GM19238 (cell line): ENCODE data around the gene IL17RA.

Experiments
- DNase-seq: peaks from one replicate; pipeline ENCODE4 v3.0.0; 2011; ENCODE audit warnings: low spot score; ENCODE audit not compliant: insufficient read length

The IL17RA gene

DNA sequence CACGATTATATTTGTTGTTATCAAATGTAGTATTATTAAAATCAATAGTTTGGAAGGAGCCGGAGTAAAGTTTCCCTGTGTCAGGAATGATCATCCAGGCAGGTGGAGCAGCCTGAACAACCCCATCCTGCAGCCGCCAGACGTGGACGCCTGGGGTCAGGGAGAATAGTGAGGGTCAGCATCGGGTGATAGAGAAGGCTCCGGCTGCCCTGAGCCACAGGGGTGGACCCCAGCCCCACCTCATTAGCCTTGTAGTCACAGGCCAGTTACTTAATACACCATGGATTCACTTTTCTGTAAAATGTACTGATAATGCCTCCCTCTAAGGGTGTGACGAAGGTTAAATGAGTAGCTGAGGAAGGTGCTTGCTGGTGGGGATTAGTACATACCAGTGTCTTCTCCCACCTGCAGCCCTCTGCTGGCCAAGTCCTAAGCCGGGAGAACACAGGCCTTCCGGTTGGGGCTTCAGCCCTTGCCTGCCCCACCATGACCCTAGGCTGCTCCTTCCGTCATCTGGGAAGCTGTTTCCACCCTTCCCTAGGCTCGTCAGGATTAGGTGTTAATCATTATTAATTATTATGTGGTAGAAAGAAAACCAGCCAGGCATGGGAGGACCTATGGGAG lies 21.5 kb downstream of the IL17RA start:
- no peak for DNase-seq

DNA sequence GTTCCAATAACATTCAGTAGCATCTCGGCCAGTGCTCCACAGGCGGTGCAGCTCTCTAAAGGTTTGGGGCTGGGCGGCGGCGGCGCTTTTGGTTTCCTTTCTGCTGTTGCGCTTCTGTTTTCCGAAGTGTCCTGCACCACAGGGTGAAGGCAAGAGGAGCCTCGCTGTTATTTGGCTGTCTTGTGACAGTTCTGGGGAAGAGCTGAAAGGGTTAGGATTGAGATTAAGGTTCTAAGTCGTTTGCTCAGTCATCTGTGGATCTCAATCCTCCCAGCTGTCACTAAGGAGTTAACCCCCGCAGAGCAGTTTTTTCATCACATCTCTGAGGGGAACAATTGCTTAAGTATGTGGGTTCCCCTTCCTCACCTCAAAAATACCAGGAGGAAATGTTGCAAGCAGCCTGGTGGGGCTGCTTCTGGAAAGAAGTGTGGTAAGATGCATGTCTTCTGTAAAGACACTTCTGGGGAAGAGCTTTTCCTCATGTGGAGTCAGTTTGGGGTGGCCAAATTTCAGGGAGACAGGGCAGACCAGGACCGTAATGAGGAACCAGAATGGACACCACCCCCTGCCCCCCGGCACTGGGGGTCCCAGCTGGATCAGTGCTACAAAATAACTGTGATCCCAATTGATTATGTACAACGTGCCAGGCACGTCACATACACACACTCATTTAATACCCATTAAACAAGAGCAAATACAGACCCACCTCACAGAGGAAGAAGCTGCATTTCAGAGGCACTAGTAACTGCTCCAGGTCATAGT lies 22.2 kb downstream of the IL17RA start:
- no peak for DNase-seq

GRCh38 chr22:17107547-17107810 lies 22.7 kb downstream of the IL17RA start:
- DNase-seq = no peak

- no peak for DNase-seq
Observed at GRCh38 chr22:17108256-17109112, 23.7 kb downstream of the IL17RA start.

DNA sequence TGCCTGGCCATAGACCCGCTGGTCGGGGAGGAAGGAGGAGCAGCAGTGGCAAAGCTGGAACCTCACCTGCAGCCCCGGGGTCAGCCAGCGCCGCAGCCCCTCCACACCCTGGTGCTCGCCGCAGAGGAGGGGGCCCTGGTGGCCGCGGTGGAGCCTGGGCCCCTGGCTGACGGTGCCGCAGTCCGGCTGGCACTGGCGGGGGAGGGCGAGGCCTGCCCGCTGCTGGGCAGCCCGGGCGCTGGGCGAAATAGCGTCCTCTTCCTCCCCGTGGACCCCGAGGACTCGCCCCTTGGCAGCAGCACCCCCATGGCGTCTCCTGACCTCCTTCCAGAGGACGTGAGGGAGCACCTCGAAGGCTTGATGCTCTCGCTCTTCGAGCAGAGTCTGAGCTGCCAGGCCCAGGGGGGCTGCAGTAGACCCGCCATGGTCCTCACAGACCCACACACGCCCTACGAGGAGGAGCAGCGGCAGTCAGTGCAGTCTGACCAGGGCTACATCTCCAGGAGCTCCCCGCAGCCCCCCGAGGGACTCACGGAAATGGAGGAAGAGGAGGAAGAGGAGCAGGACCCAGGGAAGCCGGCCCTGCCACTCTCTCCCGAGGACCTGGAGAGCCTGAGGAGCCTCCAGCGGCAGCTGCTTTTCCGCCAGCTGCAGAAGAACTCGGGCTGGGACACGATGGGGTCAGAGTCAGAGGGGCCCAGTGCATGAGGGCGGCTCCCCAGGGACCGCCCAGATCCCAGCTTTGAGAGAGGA lies 24.5 kb downstream of the IL17RA start:
- DNase-seq = no peak

GRCh38 chr22:17109976-17110375 lies 25.2 kb downstream of the IL17RA start:
- no peak for DNase-seq

DNA sequence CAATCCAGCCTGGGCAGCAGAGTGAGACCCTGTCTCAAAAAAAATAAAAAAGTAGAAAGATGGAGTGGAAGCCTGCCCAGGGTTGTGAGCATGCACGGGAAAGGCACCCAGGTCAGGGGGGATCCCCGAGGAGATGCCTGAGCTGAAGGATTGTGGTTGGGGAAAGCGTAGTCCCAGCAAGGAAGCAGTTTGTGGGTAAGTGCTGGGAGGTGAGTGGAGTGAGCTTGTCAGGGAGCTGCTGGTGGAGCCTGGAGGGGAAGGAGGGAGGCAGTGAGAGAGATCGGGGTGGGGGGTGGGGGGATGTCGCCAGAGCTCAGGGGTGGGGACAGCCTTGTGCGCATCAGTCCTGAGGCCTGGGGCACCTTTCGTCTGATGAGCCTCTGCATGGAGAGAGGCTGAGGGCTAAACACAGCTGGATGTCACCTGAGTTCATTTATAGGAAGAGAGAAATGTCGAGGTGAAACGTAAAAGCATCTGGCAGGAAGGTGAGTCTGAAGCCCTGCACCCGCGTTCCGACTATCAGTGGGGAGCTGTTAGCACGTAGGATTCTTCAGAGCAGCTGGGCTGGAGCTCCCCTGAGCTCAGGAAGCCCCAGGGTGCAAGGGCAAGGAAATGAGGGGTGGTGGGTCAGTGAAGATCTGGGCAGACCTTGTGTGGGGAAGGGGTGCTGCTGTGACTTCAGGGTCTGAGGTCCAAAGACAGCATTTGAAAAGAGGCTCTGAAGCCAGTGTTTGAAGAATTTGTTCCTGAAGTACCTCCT lies 26.2 kb downstream of the IL17RA start:
- DNase-seq = no peak

DNA sequence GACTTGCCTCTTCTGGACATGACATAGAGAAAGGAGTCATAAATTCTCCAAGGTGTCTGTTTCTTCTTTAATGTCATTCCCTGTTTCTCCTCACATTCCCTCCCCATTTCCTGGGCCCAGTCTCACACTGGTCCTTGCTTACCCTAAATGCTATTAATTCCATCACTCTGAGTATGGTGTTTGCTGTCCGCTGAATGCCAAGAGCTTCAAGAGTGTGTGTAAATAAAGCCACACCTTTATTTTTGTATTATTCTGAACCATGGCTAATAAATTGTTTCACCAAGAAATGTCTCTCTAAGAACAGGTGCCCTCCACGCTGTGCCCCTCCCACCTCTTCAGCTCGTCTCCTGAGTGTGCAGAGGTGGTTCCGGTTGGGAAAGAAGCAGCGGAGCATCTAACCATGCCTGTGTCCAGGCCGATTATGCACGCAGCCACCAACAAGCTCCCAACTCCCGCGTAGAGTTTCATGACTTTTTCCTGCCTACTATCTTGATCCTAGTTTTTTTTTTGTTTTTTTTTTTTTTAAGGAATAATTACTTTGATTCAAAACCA lies 27.8 kb downstream of the IL17RA start:
- no peak for DNase-seq

GRCh38 chr22:17113600-17113999 lies 28.8 kb downstream of the IL17RA start:
- no peak for DNase-seq

GRCh38 chr22:17114173-17114897 lies 29.5 kb downstream of the IL17RA start:
- no peak for DNase-seq

DNA sequence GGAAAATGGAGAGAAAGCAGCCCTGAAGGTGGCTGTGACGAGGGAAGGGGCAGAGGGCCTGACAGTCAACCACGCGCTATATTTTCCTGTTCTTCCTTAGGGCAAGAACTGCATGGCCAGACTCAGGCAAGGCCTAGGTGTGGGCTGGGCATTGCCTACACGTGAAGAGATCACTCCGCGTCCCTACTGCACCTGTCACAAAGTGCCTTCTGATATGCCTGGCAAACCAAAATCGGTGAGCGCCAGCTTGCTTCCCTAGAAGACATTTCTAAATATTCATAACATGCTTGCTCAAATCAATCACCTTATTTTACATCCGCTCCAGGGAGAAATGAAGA lies 30.1 kb downstream of the IL17RA start:
- DNase-seq = no peak

- DNase-seq = no peak
Observed at GRCh38 chr22:17115236-17115635, 30.4 kb downstream of the IL17RA start.

DNA sequence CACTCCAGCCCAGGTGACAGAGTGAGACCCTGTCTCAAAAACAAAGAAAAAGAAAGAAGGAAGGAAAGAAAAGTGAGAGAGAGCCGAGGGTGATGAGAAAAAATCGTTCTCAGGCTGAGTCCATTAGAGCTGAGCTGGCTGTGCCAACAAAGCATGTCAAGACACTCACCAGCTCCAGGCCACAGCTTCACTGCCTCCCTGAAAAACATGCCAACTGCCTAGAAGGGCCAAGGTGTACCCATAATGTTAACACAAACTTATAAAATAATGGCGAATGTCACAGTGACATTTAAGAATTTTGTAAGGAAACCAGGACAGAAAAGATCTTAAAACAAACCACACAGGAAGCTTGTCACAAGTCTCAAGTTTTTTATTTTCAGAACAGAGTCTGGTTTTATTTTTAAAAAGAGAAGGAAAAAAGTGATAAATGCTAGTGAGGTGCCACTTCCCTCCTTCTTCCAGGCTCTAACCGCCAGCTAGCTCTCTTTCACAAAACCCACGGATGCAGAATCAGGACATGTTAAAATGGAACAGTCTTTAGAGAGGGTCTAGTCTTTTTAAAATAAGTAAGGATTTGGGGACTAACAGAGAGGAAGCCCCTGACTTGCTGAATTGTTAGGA lies 31.3 kb downstream of the IL17RA start:
- DNase-seq = no peak

DNA sequence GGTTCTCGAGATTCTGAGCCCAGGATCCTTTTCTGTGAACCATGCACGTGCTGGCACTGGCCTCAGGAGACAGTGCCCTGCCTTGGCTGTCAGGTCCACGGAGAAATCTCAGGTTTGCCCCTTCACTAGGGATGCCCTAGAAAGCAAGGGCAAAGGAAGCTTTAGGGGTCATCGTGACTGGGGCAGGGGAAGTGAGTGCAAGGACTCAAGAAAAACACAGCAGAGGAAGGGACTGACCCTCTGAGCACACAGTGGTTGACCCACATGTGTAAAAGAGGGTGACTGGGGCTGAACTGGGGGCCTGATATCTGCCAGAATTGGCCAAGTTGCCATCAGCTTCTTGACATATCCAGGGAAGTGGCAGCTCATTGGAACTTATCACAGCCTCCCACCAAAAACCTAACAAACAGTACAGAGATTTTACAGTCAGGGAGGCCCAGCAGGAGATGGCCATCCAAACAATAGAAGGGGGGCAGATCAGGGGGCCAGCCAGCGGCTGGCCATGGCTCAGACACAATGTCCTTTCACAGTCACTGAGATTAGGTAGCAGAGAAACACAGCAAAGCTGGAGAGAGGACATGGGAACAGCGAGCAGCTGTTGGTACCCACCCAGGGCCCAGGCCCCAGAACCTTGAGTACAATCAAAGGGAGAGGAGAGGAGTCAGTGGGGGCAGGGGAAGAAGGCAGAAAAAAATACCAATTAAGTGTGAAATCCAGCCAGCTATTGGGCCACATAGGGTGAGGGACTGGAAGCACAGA lies 32.0 kb downstream of the IL17RA start:
- DNase-seq = no peak

DNA sequence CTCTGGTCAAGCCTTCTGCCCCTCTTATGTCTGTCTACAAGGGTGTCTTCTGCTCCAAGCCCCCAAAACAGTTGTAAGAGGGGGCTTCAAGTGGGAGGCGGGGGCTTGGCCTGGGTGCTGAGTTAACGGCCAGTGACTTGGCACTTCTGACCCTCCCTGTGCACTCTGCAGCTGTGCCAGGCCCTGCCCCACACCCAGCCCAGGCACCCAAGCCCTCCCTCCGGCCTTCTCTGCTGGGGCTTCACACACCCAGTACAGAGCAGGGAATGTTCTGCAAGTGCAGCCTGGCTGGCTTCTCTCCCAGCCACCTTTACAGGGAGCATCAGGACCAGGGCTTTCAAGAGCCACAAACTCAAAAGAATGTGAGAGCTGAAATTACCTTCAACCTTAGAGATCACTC lies 32.6 kb downstream of the IL17RA start:
- no peak for DNase-seq

DNA sequence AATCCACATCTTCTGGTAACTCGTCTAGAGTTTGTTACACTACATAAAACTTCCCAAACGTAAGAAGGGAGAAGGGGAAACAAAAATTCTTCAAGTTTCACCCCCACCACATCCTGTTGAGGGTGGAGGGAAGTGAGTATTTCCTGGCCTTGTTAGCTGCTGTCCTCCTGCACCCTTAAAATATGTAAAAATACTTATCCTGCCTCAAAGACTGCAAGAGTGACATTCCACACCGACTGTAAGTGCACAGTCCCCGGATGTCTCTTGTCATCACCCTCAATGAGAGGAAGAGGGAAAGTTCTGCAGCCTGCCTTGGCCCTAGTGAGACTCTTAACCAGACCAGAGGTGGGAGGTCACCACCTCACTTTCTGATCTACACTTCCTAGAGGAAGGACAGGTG lies 33.1 kb downstream of the IL17RA start:
- peak; percentile 30 for DNase-seq

GRCh38 chr22:17118342-17118741 lies 33.5 kb downstream of the IL17RA start:
- no peak for DNase-seq

- DNase-seq = no peak
Observed at GRCh38 chr22:17119481-17120202, 34.8 kb downstream of the IL17RA start.
